Endothelial cell of umbilical vein (primary cell): ENCODE data around the gene FAM78A. TPM values are rescaled to one million over a fixed set of nuclear protein-coding genes. Genes with fewer than 3 reads are reported as not detected.

ENCODE experiments used
- BruUV-seq: library from RNA; stranded (reverse); fragments of 400-500 nt; replicated peaks from 2 replicates; lab custom pipeline; 2021; lab: Mats Ljungman, UMichigan
- CTCF ChIA-PET: fragments of 300-600, 350-600 bp; sonication (Branson Sonifier 250); formaldehyde crosslinking; loops from one replicate; lab custom pipeline; 2021; ENCODE audit warnings: antibody characterized with exemption, inconsistent platforms; lab: Charles Lee
- POLR2A ChIA-PET: fragments of 300-600, 350-600 bp; sonication (Branson Sonifier 250); formaldehyde crosslinking; loops from one replicate; lab custom pipeline; 2021; ENCODE audit warnings: antibody characterized with exemption, inconsistent platforms; lab: Charles Lee
- DNase-seq: peaks from one replicate; pipeline ENCODE4 v3.0.0-alpha.2; 2011; ENCODE audit warnings: low read depth, low spot score
- FAIRE-seq: peaks from 2 replicates; lab custom pipeline; 2011; peaks lifted over from hg19 to GRCh38; lab: Jason Lieb, UNC
- H2AFZ ChIP-seq: 2 replicates; pipeline ENCODE4 v1.6.0; 2012; ENCODE audit warnings: low read depth, low read length, control low read depth, inconsistent platforms
- H3K27ac ChIP-seq: 2 replicates; pipeline ENCODE4 v1.5.1; 2011; ENCODE audit warnings: low read depth, mild to moderate bottlenecking, control low read depth, low read length, moderate library complexity; ENCODE audit not compliant: insufficient read depth
- H3K27me3 ChIP-seq, 2 experiments: 2 replicates each; pipeline versions ENCODE4 v1.6.0 to v1.6.1; 2011; ENCODE audit warnings: low read length in 2 of 2, mixed read lengths in 1 of 2; ENCODE audit not compliant: control insufficient read depth in 2 of 2, insufficient read depth in 2 of 2
- H3K36me3 ChIP-seq, 2 experiments: 2 replicates in 1 of 2; 3 replicates in 1 of 2; pipeline ENCODE4 v1.5.1; 2011; ENCODE audit warnings: low read length in 2 of 2, mild to moderate bottlenecking in 1 of 2, moderate library complexity in 1 of 2; ENCODE audit not compliant: control insufficient read depth in 2 of 2, insufficient read depth in 2 of 2; ENCODE audit errors: extremely low read depth in 1 of 2
- H3K4me1 ChIP-seq: 3 replicates; pipeline ENCODE4 v1.5.1; 2011; ENCODE audit warnings: mild to moderate bottlenecking, low read length; ENCODE audit not compliant: control insufficient read depth, insufficient read depth; ENCODE audit errors: extremely low read depth
- H3K4me2 ChIP-seq: 2 replicates; pipeline ENCODE4 v1.6.1; 2011; ENCODE audit warnings: low read length, control low read depth, mixed read lengths; ENCODE audit not compliant: insufficient read depth
- H3K4me3 ChIP-seq, 3 experiments: fragments of 200-600 bp in 1 of 3; sonication (generic), shearing (Covaris generic) in 1 of 3; replicated peaks in 1 of 3; 2 replicates each; pipeline ENCODE4 v1.5.1; 2011 to 2016; ENCODE audit warnings: control low read depth in 3 of 3, low read length in 3 of 3, mild to moderate bottlenecking in 2 of 3, inconsistent platforms in 1 of 3, low read depth in 1 of 3, moderate library complexity in 1 of 3; ENCODE audit not compliant: insufficient read depth in 1 of 3
- H3K79me2 ChIP-seq: 2 replicates; pipeline ENCODE4 v1.6.0; 2012; ENCODE audit warnings: low read length, inconsistent platforms; ENCODE audit not compliant: control insufficient read depth, insufficient read depth
- H3K9ac ChIP-seq: replicated peaks from 2 replicates; pipeline ENCODE3; 2011; ENCODE audit warnings: low read length, control low read depth; ENCODE audit not compliant: insufficient read depth; ENCODE audit errors: extremely low read depth
- H3K9me1 ChIP-seq: replicated peaks from 3 replicates; pipeline ENCODE4 v1.6.0; 2011; ENCODE audit warnings: mild to moderate bottlenecking, low read length; ENCODE audit not compliant: control insufficient read depth, insufficient read depth; ENCODE audit errors: extremely low read depth
- H3K9me3 ChIP-seq: replicated peaks from 2 replicates; pipeline ENCODE4 v1.5.1; 2012; ENCODE audit warnings: low read length, inconsistent platforms; ENCODE audit not compliant: control insufficient read depth, insufficient read depth
- H4K20me1 ChIP-seq: replicated peaks from 2 replicates; pipeline ENCODE3; 2011; ENCODE audit warnings: mild to moderate bottlenecking, low read length; ENCODE audit not compliant: control insufficient read depth, insufficient read depth; ENCODE audit errors: extremely low read depth
- FOS ChIP-seq: IDR thresholded peaks from 2 replicates; pipeline ENCODE4 v1.6.1; 2011; ENCODE audit warnings: mild to moderate bottlenecking, low read length, moderate library complexity, borderline replicate concordance; ENCODE audit not compliant: insufficient read depth
- GATA2 ChIP-seq: IDR thresholded peaks from 2 replicates; pipeline ENCODE4 v1.7.0; 2011; ENCODE audit warnings: low read depth, mild to moderate bottlenecking, moderate library complexity, mixed read lengths, low read length; ENCODE audit not compliant: insufficient read length, insufficient read depth
- POLR2AphosphoS5 ChIP-seq: IDR thresholded peaks from 2 replicates; pipeline ENCODE4 v1.6.1; 2012; ENCODE audit warnings: low read depth, mild to moderate bottlenecking, control low read depth, low read length, moderate library complexity; ENCODE audit not compliant: insufficient read depth
- dilution Hi-C: fragments of 300-500 bp; cut with MboI; formaldehyde crosslinking; loops from one replicate; pipeline ENCODE4 v1.15.0; 2019; ENCODE audit warnings: low sequenced_read_pairs; ENCODE audit not compliant: extremely low pct_ligation_motif_present
- intact Hi-C: fragments of 100-400 bp; cut with micrococcal nuclease; formaldehyde crosslinking; loops from one replicate; pipeline ENCODE4 v1.10.0; 2022
- polyA plus RNA-seq, 4 experiments: library from polyadenylated mRNA; depleted of rRNA in 3 of 4; stranded (reverse) in 3 of 4; unstranded in 1 of 4; fragments of >200 nt; gene quantifications; 2 replicates each; pipeline versions ENCODE4 v1.2.1 to v1.2.3, GENCODE V29; 2011 to 2012; ENCODE audit warnings: missing spikeins in 1 of 4
- total RNA-seq: library from RNA; stranded (reverse); gene quantifications from 2 replicates; pipeline ENCODE4 v1.2.3, GENCODE V29; 2021
- TF ChIP-seq, protein P1 (sequence below): IDR thresholded peaks from 2 replicates; pipeline ENCODE4 v1.6.1; 2011; ENCODE audit not compliant: insufficient read depth, insufficient read length
- TF ChIP-seq, protein P2 (sequence below), 2 donors: IDR thresholded peaks; 1 replicate in 1 of 2; 2 replicates in 1 of 2; pipeline ENCODE4 v1.5.1; 2011; ENCODE audit warnings: low read length in 2 of 2, mild to moderate bottlenecking in 2 of 2, moderate library complexity in 2 of 2, control low read depth in 1 of 2, inconsistent platforms in 1 of 2, low read depth in 1 of 2; ENCODE audit not compliant: insufficient read depth in 1 of 2; ENCODE audit errors: extremely low read depth in 1 of 2

Gene FAM78A
- total and polyA plus RNA-seq, 2 donors (not counting 3 experiments of a cell fraction or from before 2014, with no cell fraction given), result 34.0 to 37.4 TPM

DNA sequence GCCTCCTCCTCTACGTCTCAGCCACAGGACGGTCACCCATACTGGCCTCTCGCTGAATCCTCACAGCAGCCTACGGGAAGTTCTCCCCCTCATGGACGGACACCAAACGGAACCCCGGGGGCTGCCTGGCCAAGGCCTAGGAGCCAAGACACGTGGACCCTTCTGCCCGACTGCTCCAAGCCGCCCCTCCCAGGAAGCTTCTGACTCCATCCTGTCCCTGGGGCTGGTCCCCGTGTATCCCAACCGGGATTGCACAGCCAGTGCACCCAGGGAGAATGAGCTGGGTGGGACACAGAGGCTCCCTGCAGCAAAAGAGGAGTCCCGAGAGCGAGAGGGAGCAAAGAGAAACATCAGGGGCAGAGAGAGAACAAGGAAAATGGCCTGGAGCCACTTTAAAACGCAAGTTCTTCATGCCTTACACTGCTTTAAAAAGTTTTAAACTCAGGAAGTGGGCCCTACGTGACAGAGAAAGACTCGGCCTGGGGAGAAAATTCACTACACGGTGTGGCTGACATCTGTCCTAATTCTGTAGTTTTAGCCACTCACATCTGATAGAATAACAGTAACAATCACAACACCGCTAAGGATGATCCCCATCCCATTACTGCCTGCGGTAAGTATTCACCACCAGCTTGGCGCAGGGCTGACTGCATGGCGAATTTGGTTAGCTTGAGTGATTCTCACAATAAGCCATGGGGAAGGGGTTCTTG lies 3.0 kb downstream of the FAM78A start:
- TF ChIP-seq GATA2, result no peak
- no peak for TF ChIP-seq FOS
- TF ChIP-seq, protein P1, sequence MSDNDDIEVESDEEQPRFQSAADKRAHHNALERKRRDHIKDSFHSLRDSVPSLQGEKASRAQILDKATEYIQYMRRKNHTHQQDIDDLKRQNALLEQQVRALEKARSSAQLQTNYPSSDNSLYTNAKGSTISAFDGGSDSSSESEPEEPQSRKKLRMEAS, result peak; percentile 63
- peak; percentile 8 for TF ChIP-seq POLR2AphosphoS5
- TF ChIP-seq, protein P2, sequence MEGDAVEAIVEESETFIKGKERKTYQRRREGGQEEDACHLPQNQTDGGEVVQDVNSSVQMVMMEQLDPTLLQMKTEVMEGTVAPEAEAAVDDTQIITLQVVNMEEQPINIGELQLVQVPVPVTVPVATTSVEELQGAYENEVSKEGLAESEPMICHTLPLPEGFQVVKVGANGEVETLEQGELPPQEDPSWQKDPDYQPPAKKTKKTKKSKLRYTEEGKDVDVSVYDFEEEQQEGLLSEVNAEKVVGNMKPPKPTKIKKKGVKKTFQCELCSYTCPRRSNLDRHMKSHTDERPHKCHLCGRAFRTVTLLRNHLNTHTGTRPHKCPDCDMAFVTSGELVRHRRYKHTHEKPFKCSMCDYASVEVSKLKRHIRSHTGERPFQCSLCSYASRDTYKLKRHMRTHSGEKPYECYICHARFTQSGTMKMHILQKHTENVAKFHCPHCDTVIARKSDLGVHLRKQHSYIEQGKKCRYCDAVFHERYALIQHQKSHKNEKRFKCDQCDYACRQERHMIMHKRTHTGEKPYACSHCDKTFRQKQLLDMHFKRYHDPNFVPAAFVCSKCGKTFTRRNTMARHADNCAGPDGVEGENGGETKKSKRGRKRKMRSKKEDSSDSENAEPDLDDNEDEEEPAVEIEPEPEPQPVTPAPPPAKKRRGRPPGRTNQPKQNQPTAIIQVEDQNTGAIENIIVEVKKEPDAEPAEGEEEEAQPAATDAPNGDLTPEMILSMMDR (IDR thresholded peaks at IDR 0.05; ENCODE audit: extremely low read depth in 1 of 2, insufficient read depth in 1 of 2, low read depth in 1 of 2, low read length in 2 of 2), result peak in 1 of 2 donors; percentile 29
- BruUV-seq, result no TSS peak
- Histone ChIP-seq H3K79me2 (peaks cover 50% of the 10 kb centered on the region), H3K4me1 (peaks cover 56% of the 10 kb centered on the region), H3K9me3 (no peaks in the 10 kb centered on the region), H3K4me2 (peak overlapping the region; percentile 69), H3K36me3 (peaks cover 0 to 2% of the 10 kb centered on the region in 2 experiments), H3K27me3 (no peaks in the 10 kb centered on the region), H3K9me1 (no peaks in the 10 kb centered on the region), H3K27ac (peak overlapping the region; percentile 73), H2AFZ (peak overlapping the region; percentile 52), H3K9ac (peak overlapping the region; percentile 33), H4K20me1 (no peaks in the 10 kb centered on the region), H3K4me3 (peak overlapping the region in 2 of 3 experiments; percentile 70 to 81)
- DNase-seq (peak; percentile 62), FAIRE-seq (peak; percentile 88)
- intact Hi-C loops, result loop anchor here (1.0 kb wide), 1 partner anchor 63 kb away; no protein-coding TSS in a partner anchor
- dilution Hi-C loops, result no loop called here
- POLR2A ChIA-PET, result no interaction called here
- CTCF ChIA-PET, result interaction anchor here (0.6 to 4.9 kb wide), 8 partner anchors 10 to 96 kb away, joined by 3 to 42 read pairs (median 6); no protein-coding TSS in a partner anchor
